ENCODE measurements around the gene PPARG.
A peak's percentile ranks its signal among the peaks of the same experiment; 100 is the strongest.
"Not testable (repeated sequence)": the region's sequence is repeated elsewhere in the genome, so short reads cannot be mapped to it uniquely, and the experiment has no call there.

The PPARG gene

GRCh38 chr3:12383218-12383617, 94.3 kb downstream of the PPARG start:
- DNase-seq = no peak

- DNase-seq = no peak
These were observed 95.8 kb downstream of the PPARG start for GRCh38 chr3:12384451-12385233.

- not testable (repeated sequence) for DNase-seq
These were observed 97.8 kb downstream of the PPARG start for GRCh38 chr3:12386514-12387291.

- no peak for DNase-seq
These were observed 99.3 kb downstream of the PPARG start for GRCh38 chr3:12388185-12388584.

DNA sequence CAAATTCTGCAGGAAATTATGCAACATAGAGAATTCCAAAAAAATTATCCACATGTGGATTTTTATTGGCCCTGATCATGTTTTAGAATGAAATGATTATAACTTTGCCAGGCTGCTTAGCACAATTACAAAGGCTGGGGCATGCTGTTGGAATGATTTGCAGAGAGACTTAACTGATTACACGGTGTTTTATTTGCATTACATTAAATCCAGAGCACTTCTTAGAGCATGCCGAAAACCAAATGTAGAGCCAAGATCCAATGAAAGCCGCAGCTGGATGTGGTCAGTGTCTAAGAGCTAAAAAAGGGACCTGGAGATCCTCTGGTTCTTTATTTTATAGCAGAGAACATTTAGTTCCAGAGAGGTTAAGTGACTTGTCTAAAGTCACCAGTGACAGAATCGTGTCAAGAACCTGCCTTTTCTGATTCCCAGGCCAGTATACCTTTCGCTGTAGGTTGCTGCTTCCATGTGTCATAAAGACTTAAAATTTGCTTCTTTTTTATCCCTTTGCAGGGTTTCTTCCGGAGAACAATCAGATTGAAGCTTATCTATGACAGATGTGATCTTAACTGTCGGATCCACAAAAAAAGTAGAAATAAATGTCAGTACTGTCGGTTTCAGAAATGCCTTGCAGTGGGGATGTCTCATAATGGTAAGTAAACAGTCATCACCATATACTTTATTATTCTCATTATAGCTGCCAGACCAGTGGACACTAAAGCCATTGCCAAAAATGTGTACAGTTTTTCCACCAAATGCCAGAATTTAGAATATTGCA, 103.4 kb downstream of the PPARG start:
- no peak for DNase-seq

- no peak for DNase-seq
These were observed 105.0 kb downstream of the PPARG start for GRCh38 chr3:12393894-12394293.

DNA sequence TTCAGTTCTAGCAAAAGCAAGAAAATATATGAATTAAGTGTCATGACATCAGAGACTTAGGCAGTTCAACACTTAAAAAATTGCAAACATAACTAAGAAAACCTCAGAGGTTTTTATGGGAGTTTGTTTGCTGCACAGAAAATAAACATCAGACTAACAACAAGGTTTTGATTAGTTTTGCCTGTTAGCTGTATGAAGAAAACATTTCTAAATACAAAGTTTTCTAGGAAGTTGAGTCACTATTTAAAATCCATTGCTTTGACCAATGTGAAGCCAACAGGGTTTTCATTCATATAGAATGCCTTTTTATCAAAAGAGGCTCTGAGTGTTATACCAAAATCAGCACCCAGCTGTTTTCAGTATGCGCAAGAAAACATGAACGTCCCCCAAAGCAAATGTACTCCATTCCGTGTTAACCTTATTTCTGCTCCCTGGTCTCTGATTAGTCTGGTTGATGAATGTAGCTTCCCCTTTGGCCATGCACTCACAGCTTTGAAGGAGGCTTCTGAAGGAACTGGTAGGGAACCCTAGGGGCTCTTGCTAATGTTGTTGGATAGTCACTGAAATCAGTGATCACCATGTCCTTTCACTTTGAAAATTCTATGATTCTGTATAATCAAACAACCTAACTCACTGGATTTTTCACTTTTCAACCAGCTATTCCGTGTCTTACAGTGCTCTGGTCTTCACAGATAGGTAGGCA, 105.8 kb downstream of the PPARG start:
- no peak for DNase-seq

DNA sequence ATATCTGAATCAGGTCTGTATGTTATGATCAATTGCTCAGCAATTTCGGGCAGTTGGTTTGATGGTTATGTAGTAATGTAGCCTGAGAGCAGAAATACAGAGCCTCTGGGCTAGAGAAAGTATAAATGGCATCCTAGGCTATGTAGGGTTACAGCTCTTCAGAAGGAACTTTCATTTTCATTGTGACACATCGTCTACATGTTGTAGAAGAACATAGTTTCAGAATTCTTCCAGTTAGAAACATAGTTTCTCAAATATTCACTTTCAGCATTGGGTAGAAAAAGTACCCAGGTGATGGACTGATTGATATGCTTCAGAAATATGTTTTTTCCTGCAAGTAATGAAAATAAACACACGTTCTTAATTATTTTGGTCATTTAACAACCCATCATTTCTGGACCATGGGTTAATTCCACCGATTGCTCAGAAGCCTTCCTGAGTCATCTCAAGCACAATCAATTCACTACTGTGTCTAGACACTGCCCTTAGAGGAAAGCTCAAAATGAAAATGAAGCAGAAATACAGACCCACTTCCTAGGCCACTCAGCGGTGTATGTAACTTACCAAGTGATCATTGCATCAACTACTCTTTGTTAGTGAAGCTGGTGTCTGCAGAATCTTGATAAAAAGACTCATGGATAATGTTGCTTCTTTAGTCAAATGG, 106.6 kb downstream of the PPARG start:
- DNase-seq = no peak

DNA sequence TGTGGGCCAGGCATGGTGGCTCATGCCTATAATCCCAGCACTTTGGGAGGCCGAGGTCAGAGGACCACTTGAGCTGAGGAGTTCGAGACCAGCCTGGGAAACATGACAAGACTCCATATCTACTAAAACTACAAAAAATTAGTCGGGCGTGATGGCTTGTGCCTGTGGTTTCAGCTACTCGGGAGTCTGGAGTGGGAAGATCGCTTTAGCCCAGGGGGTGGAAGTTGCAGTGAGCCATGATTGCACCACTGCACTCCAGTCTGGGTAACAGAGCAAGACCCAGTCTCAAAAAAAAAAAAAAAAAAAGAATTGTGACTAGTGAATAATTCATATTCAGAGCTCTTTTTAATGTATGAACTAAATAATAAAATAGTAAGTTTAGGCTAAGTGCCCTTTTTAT, 107.6 kb downstream of the PPARG start:
- DNase-seq = no peak

DNA sequence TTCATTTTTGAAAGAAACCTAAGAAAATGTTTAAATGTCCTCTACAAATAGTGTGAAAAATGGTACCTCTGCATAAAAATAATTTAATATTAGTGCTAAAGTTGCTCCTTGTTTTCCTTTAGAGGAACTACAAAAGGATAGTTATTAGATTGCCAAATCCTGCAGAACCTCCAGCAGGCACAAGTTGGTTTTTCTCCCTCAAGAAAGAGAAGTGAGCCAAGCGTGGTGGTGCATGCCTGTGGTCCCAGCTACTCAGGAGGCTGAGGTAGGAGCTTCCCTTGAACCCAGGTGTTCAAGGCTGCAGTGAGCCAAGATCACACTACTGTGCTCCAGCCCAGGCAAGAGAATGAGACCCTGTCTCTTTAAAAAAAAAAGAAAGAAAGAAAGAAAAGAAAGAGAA, 110.4 kb downstream of the PPARG start:
- no peak for DNase-seq

DNA sequence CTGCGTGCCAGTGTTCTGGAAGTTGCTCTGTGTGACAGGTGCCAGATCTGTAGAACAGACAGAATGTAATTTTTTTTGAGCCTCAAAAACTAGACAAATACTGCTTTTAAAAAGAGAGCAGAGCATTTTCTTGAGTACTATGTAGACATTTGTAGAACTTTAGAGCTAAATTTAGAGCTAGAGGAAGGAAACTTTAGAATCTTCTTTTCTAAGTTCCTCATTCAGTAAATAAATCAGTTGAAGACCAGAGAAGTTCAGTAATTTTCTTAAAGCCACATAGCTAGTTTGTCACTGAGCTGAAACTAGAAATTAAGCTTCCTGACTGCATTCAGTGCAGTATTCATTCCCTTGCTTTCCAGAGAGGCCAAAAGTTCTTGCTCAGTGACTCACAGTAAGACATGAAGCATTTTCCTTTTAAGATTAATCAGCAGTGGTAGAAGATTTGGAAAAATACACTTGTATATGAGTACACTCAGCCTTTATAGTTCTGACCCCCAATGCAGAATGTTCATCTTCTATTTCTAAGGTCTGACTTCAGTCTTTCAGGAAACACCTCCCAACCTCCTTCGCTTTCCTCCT, 111.8 kb downstream of the PPARG start:
- no peak for DNase-seq

DNA sequence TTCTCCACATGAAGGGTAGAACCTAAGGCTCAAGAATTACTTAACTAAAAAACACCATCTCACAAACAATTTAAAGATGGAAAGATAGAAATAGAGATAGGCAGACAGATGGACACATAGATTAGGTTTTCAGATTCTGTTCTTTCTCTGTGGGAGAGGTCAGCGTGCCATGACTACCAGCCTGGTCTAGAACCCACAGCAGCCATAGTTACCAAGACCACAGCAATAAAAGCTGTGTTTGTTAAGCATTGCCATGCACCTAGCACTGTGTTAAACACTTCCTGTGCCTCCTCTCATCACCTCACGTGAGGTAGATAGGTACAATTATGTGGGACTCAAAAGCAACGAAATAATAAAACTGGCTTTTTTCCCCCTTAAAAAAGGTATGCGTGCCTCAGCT, 112.3 kb downstream of the PPARG start:
- DNase-seq = no peak

- DNase-seq = peak; percentile 48
These were observed 116.8 kb downstream of the PPARG start for GRCh38 chr3:12405432-12406272.

DNA sequence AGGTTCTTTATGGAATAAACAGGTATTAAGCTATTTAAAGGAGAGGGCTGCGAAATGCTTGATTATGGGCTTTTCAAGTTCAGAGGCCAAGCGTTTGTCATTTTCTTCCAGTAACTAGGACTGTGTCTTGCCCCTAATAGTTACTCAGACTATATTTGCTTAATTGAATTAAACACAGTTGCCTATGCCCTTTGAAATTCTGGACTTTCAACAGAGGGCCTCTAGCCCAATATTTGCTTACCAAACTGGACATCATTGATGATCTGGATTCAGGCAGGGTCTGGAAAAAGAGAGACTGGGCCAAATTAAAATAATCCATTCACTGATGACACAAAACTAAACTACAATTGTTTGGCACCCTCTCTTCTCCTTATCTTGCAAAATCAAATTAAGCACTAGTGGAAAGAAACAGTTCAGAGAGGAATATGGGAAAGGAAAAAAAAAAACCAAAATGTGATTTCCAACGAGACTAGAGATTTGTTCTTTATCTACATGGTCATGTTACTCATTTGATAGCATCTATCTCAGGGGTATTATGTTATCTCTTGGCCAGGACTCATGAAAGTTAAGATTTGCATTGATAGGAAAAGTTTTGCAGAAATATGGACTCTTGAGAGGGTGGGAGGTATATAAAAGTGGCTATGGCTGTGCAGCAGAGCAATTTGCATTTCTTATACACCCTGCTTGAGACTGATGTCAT, 120.3 kb downstream of the PPARG start:
- no peak for DNase-seq

- DNase-seq = no peak
These were observed 121.1 kb downstream of the PPARG start for GRCh38 chr3:12409684-12410596.

DNA sequence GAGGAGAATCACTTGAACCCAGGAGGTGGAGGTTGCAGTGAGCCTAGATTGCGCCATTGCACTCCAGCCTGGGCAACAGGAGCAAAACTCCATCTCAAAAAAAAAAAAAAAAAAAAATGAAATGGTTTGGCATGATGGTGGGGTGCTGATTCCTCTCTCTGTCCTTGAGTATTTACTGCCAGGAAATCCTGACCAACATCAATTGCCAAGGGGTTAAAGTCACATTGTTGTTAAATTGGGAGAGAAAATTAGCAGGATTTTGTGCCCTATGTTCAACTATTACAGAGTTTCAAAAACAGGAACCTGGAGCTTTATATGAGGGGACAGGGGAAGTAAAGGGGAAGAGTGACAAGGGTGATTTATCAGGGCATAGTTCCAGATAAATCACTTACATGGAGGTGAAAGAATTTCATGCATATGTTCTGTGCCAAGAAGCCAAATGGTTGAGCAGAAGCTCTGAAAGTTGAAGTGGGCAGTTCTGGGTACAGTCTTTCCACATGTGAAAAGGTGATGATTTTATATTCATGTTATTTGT, 124.9 kb downstream of the PPARG start:
- DNase-seq = no peak

- no peak for DNase-seq
These were observed 126.3 kb downstream of the PPARG start for GRCh38 chr3:12415014-12415680.

- no peak for DNase-seq
These were observed 127.9 kb downstream of the PPARG start for GRCh38 chr3:12416731-12417130.

Measured in CD4-positive, alpha-beta T cell treated with Interferon gamma for 1 hour (primary cell).